Nucleus accumbens (tissue), 56 donors: ENCODE data around the gene CRPPA.
"Not testable (repeated sequence)": the region's sequence is repeated elsewhere in the genome, so short reads cannot be mapped to it uniquely, and the experiment has no call there.

Source experiments
- DNase-seq, 56 donors: peaks; one replicate each; lab custom pipeline; 2025; lab: John Stamatoyannopoulos, UW

CRPPA gene

DNA sequence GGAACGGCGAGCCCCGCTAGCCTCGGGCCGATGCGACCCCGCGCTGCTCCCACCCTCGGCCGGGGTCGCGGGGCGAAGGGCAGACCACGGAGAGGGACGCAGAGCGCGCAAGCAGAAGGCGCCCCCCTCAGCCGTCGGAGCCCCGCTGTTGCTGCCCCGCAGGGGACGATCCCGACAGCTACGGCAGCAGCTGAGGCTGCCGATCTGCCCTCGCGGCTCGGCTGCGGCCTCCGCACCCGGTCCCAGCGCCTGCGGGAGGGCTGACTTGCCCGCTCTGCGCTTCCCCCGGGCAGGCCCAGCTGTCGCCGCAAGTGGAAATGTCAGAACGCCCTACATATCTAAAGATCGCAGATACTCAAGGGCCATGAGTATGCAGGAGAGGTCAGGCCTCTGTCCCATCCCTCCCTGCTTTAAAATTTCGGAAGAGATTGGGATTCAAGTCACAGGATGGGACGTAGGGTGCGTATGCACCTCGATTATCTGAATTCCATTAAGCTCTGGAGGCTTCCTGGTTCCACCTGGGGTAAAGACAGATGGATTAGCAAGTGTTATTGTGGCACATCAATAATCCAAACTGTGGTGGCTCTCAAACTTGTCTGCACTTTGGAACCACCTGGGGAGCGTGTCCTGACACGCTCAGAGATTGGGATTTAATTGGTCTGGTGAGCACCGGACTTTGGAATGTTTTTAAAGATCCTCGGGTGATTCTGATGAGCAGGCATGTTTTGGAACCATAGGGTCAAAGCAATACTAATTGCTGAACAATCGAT, at the start of gene CRPPA:
TSS of gene CRPPA (minus strand) at position 206 of the 770 bp plus-strand sequence. CDS start 216 bp downstream, outside the sequence.
- peak in 39 of 56 donors; percentile 19 to 84 (median 58) for DNase-seq

DNA sequence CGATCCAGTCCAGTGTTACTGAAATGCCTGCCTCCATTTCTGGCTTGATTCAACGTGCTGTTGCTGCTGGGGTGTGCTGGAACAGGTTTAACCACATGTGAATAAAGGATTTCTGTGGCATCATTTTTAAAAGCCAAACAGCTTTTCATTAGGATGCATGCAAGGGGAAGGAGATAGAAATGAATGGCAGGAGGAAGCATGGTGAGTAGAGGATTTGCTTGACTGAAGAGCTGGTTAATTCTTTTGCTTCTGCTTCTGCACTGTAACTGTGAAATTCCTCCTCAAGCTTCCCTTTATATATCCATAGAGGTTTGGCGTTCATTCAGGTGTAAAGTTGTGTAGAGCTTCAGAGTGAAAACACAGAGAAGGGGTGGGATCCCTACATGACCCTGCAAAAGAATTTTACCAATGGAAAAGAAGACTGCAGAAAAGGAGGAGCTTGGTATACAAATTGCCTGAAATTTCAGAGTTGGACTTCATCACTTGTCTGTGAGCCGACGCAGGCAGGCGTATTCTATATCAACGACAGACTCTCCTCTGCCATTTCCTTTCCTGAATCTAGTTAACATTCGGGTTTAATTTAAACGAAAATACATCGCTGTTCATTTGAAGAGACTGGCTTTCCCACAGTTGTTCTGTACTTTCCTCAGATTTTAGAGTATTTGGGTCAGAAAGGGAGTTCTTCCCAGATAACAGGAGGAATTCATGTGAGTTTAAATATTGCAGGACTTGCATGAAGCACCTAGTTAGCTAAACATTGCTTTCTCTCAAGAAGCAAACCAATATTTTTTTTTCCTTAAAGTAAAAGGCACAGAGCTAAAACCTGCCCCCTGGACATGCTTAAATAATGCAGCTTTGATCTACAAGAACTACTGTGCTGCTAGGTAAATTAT, 44.4 kb upstream of the CRPPA start, which contains the start of gene SOSTDC1:
TSS of gene SOSTDC1 (minus strand) at position 270 of the 893 bp plus-strand sequence. CDS start at position 200, 70 bp downstream.
- no peak for DNase-seq

DNA sequence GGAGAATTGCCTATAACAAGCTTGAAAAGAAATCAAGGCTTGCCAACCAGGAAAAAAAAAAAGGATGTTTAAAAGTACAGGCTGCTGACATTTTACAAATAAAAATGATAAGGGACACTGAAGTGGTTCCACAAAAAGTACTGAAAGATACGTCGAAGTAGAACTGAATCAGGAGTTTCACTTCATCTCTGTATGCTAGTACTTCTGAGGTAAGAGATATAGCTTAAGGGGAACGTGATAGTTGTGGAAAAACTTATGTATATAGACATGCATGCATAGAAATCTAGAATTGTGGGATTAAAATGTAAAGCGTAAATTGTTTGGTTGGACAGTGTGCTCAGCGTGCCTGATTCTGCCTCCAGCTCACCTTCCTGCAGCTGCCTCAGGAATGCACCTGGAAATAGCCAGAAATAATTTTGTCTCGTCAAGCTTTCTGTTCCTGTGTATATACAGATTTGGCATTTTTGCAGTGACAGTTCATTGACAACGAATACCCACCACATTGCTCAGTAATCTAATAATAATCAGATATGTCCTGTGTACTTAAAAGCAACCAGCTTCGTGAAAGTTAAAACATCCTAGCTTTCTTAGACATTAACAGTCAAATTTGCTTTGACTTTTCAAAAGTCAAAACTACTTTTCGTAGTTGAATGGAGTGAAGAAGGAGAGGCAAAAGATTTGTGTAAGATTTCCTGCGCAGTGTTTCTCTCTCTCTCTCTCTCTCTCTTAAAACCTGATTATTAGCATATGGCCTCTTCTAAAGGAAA, 42.8 kb upstream of the CRPPA start:
- DNase-seq = no peak

DNA sequence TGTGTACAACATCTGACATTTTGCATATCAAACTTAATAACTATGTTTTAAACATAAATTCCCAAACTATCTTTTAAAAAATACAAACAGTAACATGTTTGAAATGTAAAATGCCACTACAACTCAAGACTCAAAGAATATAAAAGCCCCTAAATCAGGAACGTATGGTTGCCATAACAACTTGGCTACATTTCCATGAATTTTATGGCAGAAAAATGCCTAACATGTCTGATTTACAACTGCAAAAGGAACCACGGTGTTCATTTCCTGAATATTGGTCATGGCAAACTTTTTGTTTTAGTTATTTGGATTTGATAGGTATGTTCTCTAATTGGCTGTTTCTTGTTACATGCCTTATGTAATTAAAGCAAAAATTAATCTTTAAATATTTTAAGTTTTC, 42.2 kb upstream of the CRPPA start:
- no peak for DNase-seq

DNA sequence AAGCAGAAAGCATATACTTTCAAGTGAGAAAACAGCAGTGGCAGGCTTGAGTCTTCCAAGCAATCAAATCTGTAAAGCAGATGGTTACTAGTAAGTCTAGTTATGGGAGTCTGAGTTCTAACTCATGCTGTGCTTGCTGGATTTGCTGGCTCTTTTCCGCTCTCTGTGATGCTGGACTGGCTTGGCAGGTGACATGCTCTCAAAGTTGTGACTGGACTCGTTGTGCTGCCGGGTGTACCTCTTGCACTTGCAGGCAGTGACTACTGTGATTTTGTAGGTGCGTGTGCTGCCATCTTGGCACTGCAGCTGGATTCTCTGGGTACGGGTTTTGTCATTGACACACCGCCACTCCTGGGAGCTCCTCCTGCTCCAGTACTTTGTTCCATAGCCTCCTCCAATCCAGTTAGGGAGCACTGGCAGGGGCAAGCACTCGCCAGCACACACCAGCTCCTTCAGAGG, 41.1 kb upstream of the CRPPA start:
- no peak for DNase-seq

DNA sequence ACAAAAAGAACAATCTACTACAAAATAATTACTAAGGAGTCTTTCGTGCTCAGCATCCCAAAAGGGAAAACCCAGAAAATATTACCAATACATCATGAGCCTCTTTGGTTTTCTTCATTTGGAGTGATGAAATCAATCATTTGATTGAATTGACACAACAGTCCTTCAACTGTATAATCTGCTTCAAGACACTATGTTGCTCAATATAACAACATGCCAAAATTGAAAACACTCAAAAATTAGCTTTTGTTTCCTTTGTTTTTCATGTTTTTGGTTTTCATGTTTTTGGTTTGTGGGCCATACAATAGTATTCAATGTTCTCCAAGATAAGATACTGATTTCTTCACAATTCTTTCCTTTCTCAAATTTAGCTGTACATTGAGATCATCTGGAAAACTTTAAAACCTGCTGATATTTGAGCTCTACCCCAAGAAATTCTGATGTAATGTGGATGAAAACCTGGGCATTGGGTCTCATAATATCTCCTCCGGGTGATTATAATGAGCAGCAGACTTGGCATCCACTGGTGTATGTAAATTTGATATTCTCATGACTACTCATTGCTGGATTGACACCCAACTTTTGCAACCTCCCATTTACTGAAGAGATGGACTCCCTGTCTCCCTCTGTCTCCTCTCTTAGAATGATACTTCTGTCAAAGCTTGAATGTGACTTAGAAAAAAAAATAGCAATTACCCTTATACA, 39.6 kb upstream of the CRPPA start:
- no peak for DNase-seq

DNA sequence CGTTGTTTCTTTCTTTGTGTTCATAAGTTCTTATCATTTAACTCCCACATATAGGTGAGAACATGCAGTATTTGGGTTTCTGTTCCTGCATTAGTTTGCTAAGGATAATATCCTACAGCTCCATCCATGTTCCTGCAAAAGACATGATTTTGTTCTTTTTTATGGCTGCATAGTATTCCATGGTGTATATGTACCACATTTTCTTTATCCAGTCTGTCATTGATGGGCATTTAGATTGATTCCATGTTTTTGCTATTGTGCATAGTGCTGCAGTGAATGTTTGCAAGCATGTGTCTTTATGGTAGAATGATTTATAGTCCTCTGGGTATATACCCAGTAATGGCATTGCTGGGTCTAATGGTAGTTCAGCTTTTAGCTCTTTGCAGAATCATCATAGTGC, 35.0 kb upstream of the CRPPA start:
- DNase-seq = not testable (repeated sequence)

DNA sequence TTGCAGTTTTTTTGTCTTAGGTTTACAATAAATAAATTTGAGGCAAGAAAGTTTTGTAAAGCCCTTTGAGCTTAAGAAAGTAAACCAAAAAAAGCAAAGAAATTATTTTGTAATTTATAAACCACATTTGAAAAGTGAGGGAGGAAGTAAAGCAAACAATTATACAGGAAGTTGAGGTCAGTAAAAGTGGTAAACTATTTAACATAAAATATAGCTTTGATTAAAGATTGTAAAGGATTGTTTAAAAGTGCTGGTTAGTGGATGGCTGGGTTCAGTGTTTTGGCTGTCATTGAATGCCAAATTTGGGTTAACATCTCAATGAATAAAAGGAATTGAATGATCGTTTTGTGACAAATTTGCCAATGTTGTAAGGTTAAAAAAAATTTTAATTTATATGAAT, 34.3 kb upstream of the CRPPA start:
- DNase-seq = no peak

DNA sequence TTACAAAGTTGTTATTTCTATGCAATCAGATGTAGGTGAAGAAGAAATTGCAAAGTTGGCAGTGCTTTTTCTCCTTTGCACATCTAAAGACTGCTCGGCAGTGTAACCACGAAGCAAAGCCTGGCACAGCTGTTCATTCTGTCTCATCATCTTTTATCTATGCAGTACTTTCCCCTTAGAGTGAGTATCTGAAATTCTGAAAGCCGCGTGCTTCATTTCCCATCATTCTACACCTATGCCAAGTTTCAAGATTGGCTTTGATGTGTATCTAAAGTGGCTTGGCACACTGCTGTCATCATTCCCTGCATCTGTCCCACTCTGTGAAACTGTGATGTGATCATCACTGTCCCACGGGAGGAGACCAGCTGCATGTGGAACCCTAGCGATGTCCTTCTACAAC, 29.0 kb upstream of the CRPPA start:
- no peak for DNase-seq

DNA sequence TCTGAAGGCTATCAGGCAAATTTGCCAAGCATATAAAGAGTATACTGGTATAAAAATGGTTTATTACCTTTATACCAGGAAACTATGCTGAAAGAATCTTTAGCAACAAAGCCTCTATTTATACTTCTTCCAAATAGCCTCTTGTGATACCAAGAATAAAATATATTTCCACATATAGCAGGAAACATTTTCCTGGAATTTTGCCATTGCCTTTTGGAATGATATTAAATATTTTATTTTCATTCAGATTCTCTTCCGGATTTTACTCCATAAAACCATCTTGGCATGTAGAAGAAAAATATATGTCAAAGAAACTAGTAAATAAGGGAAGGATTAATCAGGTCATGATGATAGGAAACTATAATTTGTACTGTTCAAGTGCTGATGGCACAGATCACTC, 26.5 kb upstream of the CRPPA start:
- DNase-seq = no peak

DNA sequence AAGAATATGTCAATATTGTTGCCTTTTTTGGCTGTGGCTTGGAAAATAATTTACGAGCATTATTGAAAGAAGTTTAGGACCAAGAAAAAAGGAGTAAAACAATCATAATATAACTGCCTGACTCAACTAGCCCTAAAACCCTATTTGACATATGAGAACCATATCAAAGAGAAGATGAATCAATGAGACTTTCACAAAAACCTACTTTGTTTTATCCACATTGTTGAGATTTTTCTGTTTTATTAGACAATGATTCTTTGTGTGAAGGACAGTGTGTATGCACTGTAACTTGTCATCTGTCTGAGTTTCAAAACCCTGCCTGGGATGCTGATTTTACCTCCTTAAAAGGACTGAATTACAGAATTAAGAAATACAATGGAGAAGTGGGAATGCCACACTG, 25.2 kb upstream of the CRPPA start:
- DNase-seq = no peak

DNA sequence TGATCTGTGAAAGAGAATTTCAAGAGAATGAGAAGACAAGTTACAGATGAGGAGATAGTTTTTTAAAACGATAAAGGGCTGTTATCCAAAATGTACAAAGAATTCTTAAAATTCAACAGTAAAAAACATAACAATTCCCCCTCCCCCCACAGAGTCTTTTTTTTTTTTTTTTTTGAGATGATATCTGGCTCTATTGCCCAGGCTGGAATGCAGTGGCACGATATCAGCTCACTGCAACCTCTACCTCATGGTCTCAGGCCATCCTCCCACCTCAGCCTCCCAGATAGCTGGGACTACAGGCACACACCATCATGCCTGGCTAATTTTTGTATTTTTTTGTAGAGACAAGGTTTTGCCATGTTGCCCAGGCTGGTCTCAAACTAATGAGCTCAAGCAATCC, 22.5 kb upstream of the CRPPA start:
- not testable (repeated sequence) for DNase-seq

DNA sequence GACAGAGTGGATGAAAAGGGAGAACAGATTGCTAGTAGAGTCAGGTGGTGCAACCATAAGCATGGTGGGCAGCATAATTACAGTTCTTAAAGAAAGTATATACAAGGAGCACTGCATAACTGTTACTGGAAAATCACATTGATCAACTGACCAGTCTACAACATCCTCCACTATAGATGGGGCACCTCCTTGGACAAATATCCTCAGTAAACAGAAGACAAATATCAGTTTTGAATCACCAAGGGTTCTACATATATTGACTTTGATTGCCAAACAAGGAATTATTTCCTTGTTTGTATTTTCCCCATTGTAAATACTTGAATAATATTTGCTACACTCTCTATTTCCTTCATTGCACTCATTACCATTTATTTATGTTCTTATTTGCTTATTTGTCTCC, 17.6 kb upstream of the CRPPA start:
- no peak for DNase-seq

DNA sequence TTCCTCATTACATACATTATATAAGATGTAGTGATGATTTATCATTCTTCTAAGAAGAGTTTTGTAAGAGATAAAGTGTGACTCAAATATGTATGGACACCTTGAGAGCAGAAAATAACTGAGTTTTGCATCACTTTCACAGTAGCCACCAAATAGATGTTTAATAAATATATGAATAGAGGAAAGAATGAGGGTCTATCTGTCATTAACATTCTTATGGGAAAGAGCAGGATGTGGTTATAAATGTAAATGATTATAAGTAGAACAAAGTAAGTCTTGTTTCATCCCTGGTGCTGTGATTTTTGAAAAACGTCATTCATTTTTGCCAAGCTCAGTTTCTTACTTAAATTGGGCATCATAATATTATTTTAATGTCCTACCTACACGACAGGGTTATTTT, 15.0 kb upstream of the CRPPA start:
- no peak for DNase-seq

DNA sequence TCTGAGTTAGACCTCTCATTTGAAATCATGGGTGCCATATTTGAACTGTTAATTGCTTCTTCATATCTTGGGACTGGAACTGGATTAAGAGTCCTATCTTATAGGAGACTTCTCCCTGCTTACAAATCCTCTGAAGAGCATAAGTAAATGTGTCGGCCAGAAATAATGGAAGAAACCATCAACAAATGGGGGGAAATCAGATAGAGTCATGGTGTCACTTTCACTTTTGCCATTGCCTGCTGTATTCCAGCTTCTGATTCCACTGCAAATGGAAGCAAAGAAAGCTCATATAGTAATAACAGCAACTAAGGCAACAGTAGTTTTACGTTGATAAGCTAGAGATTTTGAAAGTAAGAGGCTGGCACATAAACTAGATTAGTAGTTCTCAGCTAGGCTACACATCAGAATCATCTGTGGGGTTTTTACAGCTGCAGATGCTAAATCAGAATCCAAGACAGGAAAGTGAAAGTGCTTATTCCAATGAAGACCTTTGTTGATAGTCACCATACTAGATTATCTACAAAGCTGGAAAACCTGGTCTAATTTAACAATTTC, 12.3 kb upstream of the CRPPA start:
- no peak for DNase-seq

DNA sequence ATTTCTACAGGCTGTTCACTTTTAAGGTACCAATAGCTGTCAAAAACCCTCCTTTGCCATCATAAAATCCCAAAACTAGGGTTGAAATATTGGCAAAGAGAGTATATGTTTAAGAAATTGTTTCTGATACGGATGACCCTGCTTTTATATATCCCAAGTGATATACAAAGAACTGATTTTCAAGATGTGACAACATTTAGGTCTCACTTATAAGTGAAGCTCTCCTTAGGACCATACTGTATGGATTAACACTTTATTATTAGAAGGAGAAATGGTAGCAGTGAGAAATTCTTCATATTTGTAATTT, 11.0 kb upstream of the CRPPA start:
- no peak for DNase-seq

DNA sequence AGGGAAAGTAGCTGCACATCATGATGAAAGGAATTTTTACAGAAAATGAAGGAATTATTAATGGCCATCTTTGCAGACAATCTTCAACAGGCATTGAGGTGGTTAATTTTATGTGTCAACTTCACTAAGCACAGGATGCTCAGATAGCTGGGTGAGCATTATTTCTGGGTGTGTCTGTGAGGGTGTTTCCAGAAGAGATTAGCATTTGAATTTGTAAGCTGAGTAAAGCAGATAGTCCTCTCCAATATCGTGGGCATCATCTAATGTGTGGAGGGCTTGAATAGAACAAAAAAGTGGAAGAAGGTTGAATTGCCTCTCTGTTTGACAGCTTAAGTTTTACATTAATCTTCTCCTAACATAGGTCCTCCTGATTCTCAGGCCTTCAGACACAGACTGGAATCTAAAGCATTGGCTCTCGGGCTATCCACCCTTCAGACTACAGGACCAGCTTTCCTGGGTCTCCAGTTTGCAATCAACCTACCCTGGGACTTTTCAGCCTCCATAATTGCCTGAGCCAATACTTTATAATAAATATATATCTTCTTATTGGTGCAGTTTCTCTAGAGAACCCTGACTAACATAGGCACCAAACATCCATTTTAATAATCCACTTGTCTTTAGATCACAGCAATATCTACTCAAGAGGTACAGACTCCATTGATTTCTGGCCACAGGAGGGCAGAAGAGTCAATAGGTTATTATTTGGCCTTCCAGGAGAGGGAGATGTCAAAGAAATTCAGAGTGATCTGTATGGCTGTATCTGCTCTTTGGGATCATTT, 10.5 kb upstream of the CRPPA start:
- DNase-seq = peak in 15 of 56 donors; percentile 2 to 49 (median 15)

DNA sequence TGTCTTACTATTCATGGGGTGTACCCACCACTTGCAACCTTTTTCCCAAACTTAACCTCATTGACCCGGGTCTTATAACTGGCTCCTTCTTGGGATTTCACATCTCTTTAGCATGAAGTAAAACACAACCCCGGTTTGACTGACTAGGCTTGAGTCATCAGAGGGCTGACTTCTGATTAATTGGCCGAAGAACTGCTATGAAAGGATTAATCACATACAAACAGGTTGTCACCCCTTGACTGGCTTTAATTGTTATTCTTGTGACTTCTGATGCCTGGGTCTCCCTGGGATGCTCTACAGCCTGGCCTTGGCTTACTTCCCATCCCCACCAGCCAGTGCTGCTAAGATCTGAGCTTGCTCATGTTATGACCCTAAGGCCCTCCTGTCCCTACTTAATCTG, 8.8 kb upstream of the CRPPA start:
- DNase-seq = no peak

DNA sequence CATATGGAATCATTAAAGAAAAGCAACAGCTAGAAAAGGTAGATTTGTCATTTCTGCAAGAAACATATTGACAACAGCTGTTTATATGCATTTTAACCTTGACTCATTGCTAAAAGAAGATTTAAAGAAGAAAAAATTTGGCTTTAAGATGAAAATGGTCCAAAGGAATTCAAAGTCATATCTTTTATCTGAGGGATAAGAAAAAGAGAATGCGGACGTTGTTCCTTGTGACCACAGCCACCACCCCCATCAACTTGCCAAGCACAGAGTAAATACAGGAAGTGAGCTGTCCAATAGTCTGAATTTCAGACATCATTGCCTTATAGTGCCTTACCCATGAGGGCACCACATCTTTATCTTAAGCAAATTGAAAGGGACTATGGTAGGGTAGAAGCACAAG, 7.3 kb upstream of the CRPPA start:
- DNase-seq = no peak
